Measurements from ENCODE around the gene LAMA2. TPM values are rescaled to one million over a fixed set of nuclear protein-coding genes. Genes with fewer than 3 reads are reported as not detected.

Gene LAMA2
- total and polyA plus RNA-seq, 2 experiments from 2014 or later, result 11.1 to 57.5 TPM

DNA sequence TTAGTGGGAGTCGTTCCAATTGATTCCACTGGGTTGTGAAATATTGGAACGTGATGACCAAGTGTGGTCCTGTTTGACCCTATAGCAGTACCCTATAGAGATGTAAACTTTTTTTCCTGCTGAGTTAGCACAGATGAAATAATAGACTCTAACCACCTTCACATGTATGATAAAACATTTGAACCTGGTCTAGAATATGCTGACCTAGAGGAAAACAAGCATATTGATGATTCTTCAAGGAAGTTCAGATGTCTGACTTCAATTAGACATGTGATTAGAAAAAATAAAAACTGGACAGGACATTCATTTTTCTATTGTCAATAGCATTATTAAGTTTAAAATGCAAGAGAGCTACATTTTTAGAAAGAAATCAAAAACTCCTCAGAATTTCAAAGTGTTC is 424.9 kb downstream of the LAMA2 start:
- no peaks in the 10 kb centered on the region for H4K20me1 ChIP-seq (ENCODE audit: insufficient read depth, poor library complexity, severe bottlenecking)
- H2AFZ ChIP-seq, result no peak overlapping the region
- TF ChIP-seq, protein P1, sequence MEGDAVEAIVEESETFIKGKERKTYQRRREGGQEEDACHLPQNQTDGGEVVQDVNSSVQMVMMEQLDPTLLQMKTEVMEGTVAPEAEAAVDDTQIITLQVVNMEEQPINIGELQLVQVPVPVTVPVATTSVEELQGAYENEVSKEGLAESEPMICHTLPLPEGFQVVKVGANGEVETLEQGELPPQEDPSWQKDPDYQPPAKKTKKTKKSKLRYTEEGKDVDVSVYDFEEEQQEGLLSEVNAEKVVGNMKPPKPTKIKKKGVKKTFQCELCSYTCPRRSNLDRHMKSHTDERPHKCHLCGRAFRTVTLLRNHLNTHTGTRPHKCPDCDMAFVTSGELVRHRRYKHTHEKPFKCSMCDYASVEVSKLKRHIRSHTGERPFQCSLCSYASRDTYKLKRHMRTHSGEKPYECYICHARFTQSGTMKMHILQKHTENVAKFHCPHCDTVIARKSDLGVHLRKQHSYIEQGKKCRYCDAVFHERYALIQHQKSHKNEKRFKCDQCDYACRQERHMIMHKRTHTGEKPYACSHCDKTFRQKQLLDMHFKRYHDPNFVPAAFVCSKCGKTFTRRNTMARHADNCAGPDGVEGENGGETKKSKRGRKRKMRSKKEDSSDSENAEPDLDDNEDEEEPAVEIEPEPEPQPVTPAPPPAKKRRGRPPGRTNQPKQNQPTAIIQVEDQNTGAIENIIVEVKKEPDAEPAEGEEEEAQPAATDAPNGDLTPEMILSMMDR (IDR thresholded peaks at IDR 0.05; ENCODE audit: poor library complexity), result no peak
- TF ChIP-seq EZH2 (IDR thresholded peaks at IDR 0.05; ENCODE audit: borderline replicate concordance) (no peak), EZH2phosphoT487 (IDR thresholded peaks at IDR 0.05; ENCODE audit: low read depth, severe bottlenecking, unreplicated experiment) (no peak)
- no peak overlapping the region for H3K27ac ChIP-seq
- 75% methylated on average over 2 of the region's 2 CpGs for WGBS (ENCODE audit: low lambda C conversion rate, missing lambda C conversion rate)
- DNase-seq (ENCODE audit: low spot score), result no peak
- no peaks in the 10 kb centered on the region for H3K27me3 ChIP-seq
- no peak overlapping the region for H3K4me3 ChIP-seq
- no peaks in the 10 kb centered on the region for H3K4me1 ChIP-seq (ENCODE audit: insufficient read depth)
- H3K4me2 ChIP-seq, result no peak overlapping the region
- H3K9me3 ChIP-seq (ENCODE audit: low read depth), result no peaks in the 10 kb centered on the region
- no peaks in the 10 kb centered on the region for H3K36me3 ChIP-seq (replicated peaks; ENCODE audit: insufficient read depth, low read depth)
- H3K79me2 ChIP-seq, result no peaks in the 10 kb centered on the region
- no peaks in the 10 kb centered on the region for H3K9me2 ChIP-seq (replicated peaks; ENCODE audit: insufficient read depth)

DNA sequence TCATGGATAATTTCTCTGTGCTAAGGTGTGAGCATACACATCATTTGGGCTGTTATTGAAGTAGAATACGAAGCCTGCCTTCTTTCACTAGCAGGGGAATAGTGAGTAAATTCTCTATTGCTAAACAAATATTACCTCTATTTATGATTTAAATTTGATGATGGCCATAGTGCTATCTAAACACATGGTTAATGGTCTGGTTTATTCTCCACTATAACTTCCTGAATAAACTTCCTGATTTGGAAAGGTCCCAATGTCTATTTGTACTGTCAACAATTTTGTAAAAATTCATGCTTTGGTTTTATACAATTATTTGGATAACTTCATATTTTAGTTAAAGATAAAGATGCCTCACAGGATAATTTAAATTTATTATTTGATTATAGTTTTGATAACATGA is 426.2 kb downstream of the LAMA2 start:
- Histone ChIP-seq H3K27me3 (no peaks in the 10 kb centered on the region), H3K36me3 (replicated peaks; ENCODE audit: insufficient read depth, low read depth) (no peaks in the 10 kb centered on the region), H3K9me2 (replicated peaks; ENCODE audit: insufficient read depth) (no peaks in the 10 kb centered on the region), H3K79me2 (no peaks in the 10 kb centered on the region), H3K4me1 (ENCODE audit: insufficient read depth) (no peaks in the 10 kb centered on the region), H3K4me2 (no peak overlapping the region), H4K20me1 (ENCODE audit: insufficient read depth, poor library complexity, severe bottlenecking) (no peaks in the 10 kb centered on the region), H3K9me3 (ENCODE audit: low read depth) (no peaks in the 10 kb centered on the region), H3K27ac (no peak overlapping the region), H2AFZ (no peak overlapping the region), H3K4me3 (no peak overlapping the region)
- DNase-seq (ENCODE audit: low spot score), result no peak
- TF ChIP-seq EZH2 (IDR thresholded peaks at IDR 0.05; ENCODE audit: borderline replicate concordance) (no peak), EZH2phosphoT487 (IDR thresholded peaks at IDR 0.05; ENCODE audit: low read depth, severe bottlenecking, unreplicated experiment) (no peak)
- TF ChIP-seq, protein P1 (IDR thresholded peaks at IDR 0.05; ENCODE audit: poor library complexity), result no peak
- 94% methylated on average over 1 of the region's 1 CpG for WGBS (ENCODE audit: low lambda C conversion rate, missing lambda C conversion rate)

DNA sequence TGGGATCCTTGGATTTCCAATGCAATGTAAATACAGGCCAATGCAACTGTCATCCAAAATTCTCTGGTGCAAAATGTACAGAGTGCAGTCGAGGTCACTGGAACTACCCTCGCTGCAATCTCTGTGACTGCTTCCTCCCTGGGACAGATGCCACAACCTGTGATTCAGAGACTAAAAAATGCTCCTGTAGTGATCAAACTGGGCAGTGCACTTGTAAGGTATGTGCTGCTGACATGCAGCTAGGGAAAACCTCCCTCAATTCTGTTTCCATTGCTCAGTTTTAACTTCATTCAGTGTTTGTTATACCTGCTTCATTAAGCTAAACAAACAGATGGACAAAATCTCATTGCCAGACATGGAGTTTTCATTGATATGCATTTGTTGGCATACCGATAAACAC is 429.9 kb downstream of the LAMA2 start:
- H3K36me3 ChIP-seq (replicated peaks; ENCODE audit: insufficient read depth, low read depth), result no peaks in the 10 kb centered on the region
- H2AFZ ChIP-seq, result no peak overlapping the region
- H3K27ac ChIP-seq, result no peak overlapping the region
- H4K20me1 ChIP-seq (ENCODE audit: insufficient read depth, poor library complexity, severe bottlenecking), result no peaks in the 10 kb centered on the region
- no peak overlapping the region for H3K4me2 ChIP-seq
- no peak for DNase-seq (ENCODE audit: low spot score)
- H3K27me3 ChIP-seq, result no peaks in the 10 kb centered on the region
- no peaks in the 10 kb centered on the region for H3K9me3 ChIP-seq (ENCODE audit: low read depth)
- no peak overlapping the region for H3K4me3 ChIP-seq
- no peaks in the 10 kb centered on the region for H3K9me2 ChIP-seq (replicated peaks; ENCODE audit: insufficient read depth)
- no peaks in the 10 kb centered on the region for H3K79me2 ChIP-seq
- WGBS (ENCODE audit: low lambda C conversion rate, missing lambda C conversion rate), result 77% methylated on average over 3 of the region's 3 CpGs
- TF ChIP-seq, protein P1 (IDR thresholded peaks at IDR 0.05; ENCODE audit: poor library complexity), result no peak
- TF ChIP-seq EZH2 (IDR thresholded peaks at IDR 0.05; ENCODE audit: borderline replicate concordance) (no peak), EZH2phosphoT487 (IDR thresholded peaks at IDR 0.05; ENCODE audit: low read depth, severe bottlenecking, unreplicated experiment) (no peak)
- no peaks in the 10 kb centered on the region for H3K4me1 ChIP-seq (ENCODE audit: insufficient read depth)

DNA sequence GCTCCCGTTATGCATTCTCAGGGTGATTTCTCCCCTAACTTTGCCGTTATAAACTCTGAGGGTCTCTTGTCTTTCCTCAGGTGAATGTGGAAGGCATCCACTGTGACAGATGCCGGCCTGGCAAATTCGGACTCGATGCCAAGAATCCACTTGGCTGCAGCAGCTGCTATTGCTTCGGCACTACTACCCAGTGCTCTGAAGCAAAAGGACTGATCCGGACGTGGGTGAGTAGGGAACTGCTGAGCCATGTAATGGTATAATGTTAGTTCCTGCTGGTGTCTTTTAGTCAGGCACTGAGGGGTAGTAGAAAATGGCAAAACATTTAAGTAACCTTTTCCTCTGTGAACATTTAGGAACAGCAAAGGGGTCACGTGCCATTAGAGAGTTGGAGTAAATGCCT is 431.6 kb downstream of the LAMA2 start:
- Histone ChIP-seq H3K4me3 (no peak overlapping the region), H3K36me3 (replicated peaks; ENCODE audit: insufficient read depth, low read depth) (no peaks in the 10 kb centered on the region), H2AFZ (no peak overlapping the region), H3K4me2 (no peak overlapping the region), H3K9me3 (ENCODE audit: low read depth) (no peaks in the 10 kb centered on the region), H3K4me1 (ENCODE audit: insufficient read depth) (no peaks in the 10 kb centered on the region), H3K27me3 (no peaks in the 10 kb centered on the region), H3K9me2 (replicated peaks; ENCODE audit: insufficient read depth) (no peaks in the 10 kb centered on the region), H3K27ac (no peak overlapping the region), H4K20me1 (ENCODE audit: insufficient read depth, poor library complexity, severe bottlenecking) (no peaks in the 10 kb centered on the region), H3K79me2 (no peaks in the 10 kb centered on the region)
- no peak for DNase-seq (ENCODE audit: low spot score)
- TF ChIP-seq EZH2 (IDR thresholded peaks at IDR 0.05; ENCODE audit: borderline replicate concordance) (no peak), EZH2phosphoT487 (IDR thresholded peaks at IDR 0.05; ENCODE audit: low read depth, severe bottlenecking, unreplicated experiment) (no peak)
- TF ChIP-seq, protein P1 (IDR thresholded peaks at IDR 0.05; ENCODE audit: poor library complexity), result no peak
- 91% methylated on average over 9 of the region's 9 CpGs for WGBS (ENCODE audit: low lambda C conversion rate, missing lambda C conversion rate)
